Fibroblast of lung (primary cell): Measurements from ENCODE around the gene GIGYF1. TPM values are rescaled to one million over a fixed set of nuclear protein-coding genes. Genes with fewer than 3 reads are reported as not detected.
"Not testable (repeated sequence)": the region's sequence is repeated elsewhere in the genome, so short reads cannot be mapped to it uniquely, and the experiment has no call there.

ENCODE experiments used
- DNase-seq, 2 donors: peaks; one replicate each; pipeline versions ENCODE4 v3.0.0 to v3.0.0-alpha.2; 2010; ENCODE audit warnings: low read depth in 2 of 2
- H2AFZ ChIP-seq: 2 replicates; pipeline ENCODE4 v1.5.1; 2012; ENCODE audit warnings: low read length, control low read depth, inconsistent platforms
- H3K27ac ChIP-seq: 2 replicates; pipeline ENCODE4 v1.5.1; 2011; ENCODE audit warnings: low read length, control low read depth; ENCODE audit not compliant: insufficient read depth
- H3K27me3 ChIP-seq: 2 replicates; pipeline ENCODE4 v1.5.1; 2011; ENCODE audit warnings: mild to moderate bottlenecking, low read length; ENCODE audit not compliant: control insufficient read depth, insufficient read depth
- H3K36me3 ChIP-seq: 2 replicates; pipeline ENCODE4 v1.5.1; 2011; ENCODE audit warnings: low read length; ENCODE audit not compliant: control insufficient read depth, insufficient read depth
- H3K4me1 ChIP-seq: 2 replicates; pipeline ENCODE4 v1.5.1; 2011; ENCODE audit warnings: low read length; ENCODE audit not compliant: control insufficient read depth, insufficient read depth; ENCODE audit errors: extremely low read depth
- H3K4me2 ChIP-seq: 2 replicates; pipeline ENCODE4 v1.5.1; 2011; ENCODE audit warnings: low read length, control low read depth; ENCODE audit not compliant: insufficient read depth; ENCODE audit errors: extremely low read depth
- H3K4me3 ChIP-seq, 4 experiments: fragments of 200-600 bp in 1 of 4; sonication (generic) in 1 of 4; replicated peaks in 1 of 4; 2 replicates each; pipeline ENCODE4 v1.5.1; 2011 to 2016; ENCODE audit warnings: low read length in 4 of 4, low read depth in 3 of 4, mild to moderate bottlenecking in 3 of 4, control low read depth in 2 of 4, inconsistent platforms in 1 of 4, mixed read lengths in 1 of 4; ENCODE audit not compliant: insufficient read depth in 1 of 4; ENCODE audit errors: control extremely low read depth in 1 of 4
- H3K79me2 ChIP-seq: 2 replicates; pipeline ENCODE4 v1.5.1; 2012; ENCODE audit warnings: mild to moderate bottlenecking, low read length, inconsistent platforms; ENCODE audit not compliant: control insufficient read depth, insufficient read depth
- H3K9ac ChIP-seq: 2 replicates; pipeline ENCODE4 v1.5.1; 2011; ENCODE audit warnings: mild to moderate bottlenecking, low read length, control low read depth; ENCODE audit not compliant: insufficient read depth
- H3K9me3 ChIP-seq: 2 replicates; pipeline ENCODE4 v1.5.1; 2012; ENCODE audit warnings: low read depth, low read length; ENCODE audit not compliant: control insufficient read depth, insufficient read depth
- H4K20me1 ChIP-seq: 2 replicates; pipeline ENCODE4 v1.5.1; 2011; ENCODE audit warnings: low read length; ENCODE audit not compliant: control insufficient read depth, insufficient read depth; ENCODE audit errors: extremely low read depth
- CTCF ChIP-seq, 2 donors: IDR thresholded peaks in 1 of 2; conservative IDR thresholded peaks in 1 of 2; 1 replicate in 1 of 2; 2 replicates in 1 of 2; pipeline ENCODE4 v1.5.1; 2011 to 2012; ENCODE audit warnings: low read length in 2 of 2, control low read depth in 1 of 2, inconsistent platforms in 1 of 2, low read depth in 1 of 2, mild to moderate bottlenecking in 1 of 2
- EZH2 ChIP-seq: IDR thresholded peaks from 2 replicates; pipeline ENCODE4 v1.5.1; 2012; ENCODE audit warnings: low read length, control low read depth, mild to moderate bottlenecking; ENCODE audit errors: missing control alignments
- polyA plus RNA-seq, 2 donors: library from polyadenylated mRNA; depleted of rRNA in 1 of 2; stranded (reverse) in 1 of 2; unstranded in 1 of 2; fragments of >200 nt; gene quantifications; 2 replicates each; pipeline ENCODE4 v1.2.1, GENCODE V29; 2011 to 2012; ENCODE audit warnings: missing spikeins in 1 of 2
- total RNA-seq: library from RNA; depleted of rRNA; stranded (reverse); fragments of >200 nt; gene quantifications from 2 replicates; pipeline ENCODE4 v1.2.1, GENCODE V29; 2014

The GIGYF1 gene
- total and polyA plus RNA-seq, 2 donors (not counting 1 experiment from before 2014, with no cell fraction given) = 3.8 to 15.9 TPM

GRCh38 chr7:100728196-100728595 is 34.1 kb upstream of the GIGYF1 start:
- TF ChIP-seq EZH2 = no peak
- no peaks in the 10 kb centered on the region for H4K20me1 ChIP-seq
- no peak for DNase-seq
- H3K4me3 ChIP-seq = no peak overlapping the region
- no peak overlapping the region for H3K9ac ChIP-seq
- no peaks in the 10 kb centered on the region for H3K79me2 ChIP-seq
- H3K27me3 ChIP-seq = peaks cover 12% of the 10 kb centered on the region
- H3K4me1 ChIP-seq = peaks cover 4% of the 10 kb centered on the region
- no peak overlapping the region for H2AFZ ChIP-seq
- H3K9me3 ChIP-seq = no peaks in the 10 kb centered on the region
- H3K4me2 ChIP-seq = no peak overlapping the region
- H3K27ac ChIP-seq = no peak overlapping the region
- no peaks in the 10 kb centered on the region for H3K36me3 ChIP-seq

DNA sequence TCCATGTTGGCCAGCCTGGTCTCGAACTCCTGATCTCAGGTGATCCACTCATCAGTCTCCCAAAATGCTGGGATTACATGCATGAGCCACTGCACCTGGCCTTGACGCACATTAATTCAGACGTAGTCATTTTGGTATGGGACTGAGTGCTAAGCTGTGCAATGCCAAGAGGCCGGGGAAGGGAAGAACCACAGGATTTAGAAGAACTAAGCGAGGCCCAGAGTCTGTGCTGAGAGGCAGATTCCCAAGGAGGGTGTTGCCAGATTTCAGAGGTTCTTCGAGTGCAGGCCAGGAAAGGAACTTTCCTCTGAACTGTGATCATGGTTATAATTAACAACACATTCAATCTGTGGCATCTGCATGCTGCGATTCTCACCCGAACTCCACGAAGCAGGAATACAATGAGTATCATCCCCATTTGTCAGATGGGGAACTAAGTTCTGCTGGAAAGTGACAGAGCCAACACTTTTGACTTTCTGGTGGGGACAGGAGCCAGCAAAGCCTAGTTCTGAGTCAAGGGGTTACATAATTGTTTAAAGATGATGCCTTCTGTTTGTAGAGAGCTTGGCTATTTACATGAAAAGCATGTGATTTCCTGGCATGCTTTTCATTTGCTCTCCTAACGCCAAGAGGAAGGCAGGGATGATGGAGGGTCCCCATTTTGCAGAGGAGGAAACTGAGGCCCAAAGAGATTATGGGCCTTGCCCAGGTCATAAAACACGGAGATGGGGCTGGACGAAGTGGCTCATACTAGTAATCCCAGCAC is 33.1 kb upstream of the GIGYF1 start:
- H3K4me2 ChIP-seq = peak overlapping the region; percentile 33
- H3K27me3 ChIP-seq = peaks cover 21% of the 10 kb centered on the region
- no peak for TF ChIP-seq EZH2
- no peak for TF ChIP-seq CTCF (conservative IDR thresholded peaks at IDR 0.05 in 1 of 2, IDR thresholded peaks at IDR 0.05 in 1 of 2; ENCODE audit: low read depth in 1 of 2, low read length in 2 of 2)
- no peaks in the 10 kb centered on the region for H3K9me3 ChIP-seq
- H3K36me3 ChIP-seq = no peaks in the 10 kb centered on the region
- no peaks in the 10 kb centered on the region for H3K79me2 ChIP-seq
- peak; percentile 75 to 97 for DNase-seq
- H3K27ac ChIP-seq = peak overlapping the region; percentile 61
- no peak overlapping the region for H3K9ac ChIP-seq
- H4K20me1 ChIP-seq = no peaks in the 10 kb centered on the region
- no peak overlapping the region for H2AFZ ChIP-seq
- H3K4me1 ChIP-seq = peaks cover 4% of the 10 kb centered on the region
- H3K4me3 ChIP-seq = no peak overlapping the region

DNA sequence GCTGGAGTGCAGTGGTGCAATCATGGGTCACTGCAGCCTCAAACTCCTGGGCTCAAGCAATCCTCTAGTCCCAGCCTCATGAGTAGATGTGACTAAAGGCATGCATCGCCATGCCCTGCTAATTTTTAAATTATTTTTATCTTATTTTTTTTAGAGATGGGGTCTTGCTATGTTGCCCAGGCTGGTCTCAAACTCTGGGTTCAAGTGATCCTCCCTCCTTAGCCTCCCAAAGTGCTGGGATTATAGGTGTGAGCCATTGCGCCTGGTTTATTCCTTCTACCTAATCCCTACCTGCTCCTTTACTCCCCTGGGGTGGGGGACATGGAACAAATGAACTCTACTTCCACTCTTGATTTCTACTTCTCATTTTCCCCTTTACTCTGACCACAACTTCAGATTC is 30.3 kb upstream of the GIGYF1 start:
- not testable (repeated sequence) for DNase-seq

GRCh38 chr7:100723732-100724275 is 29.8 kb upstream of the GIGYF1 start:
- no peak overlapping the region for H3K4me3 ChIP-seq
- no peaks in the 10 kb centered on the region for H3K79me2 ChIP-seq
- no peak overlapping the region for H2AFZ ChIP-seq
- H3K9ac ChIP-seq = no peak overlapping the region
- no peak overlapping the region for H3K27ac ChIP-seq
- peaks cover 46% of the 10 kb centered on the region for H3K27me3 ChIP-seq
- H4K20me1 ChIP-seq = no peaks in the 10 kb centered on the region
- H3K36me3 ChIP-seq = no peaks in the 10 kb centered on the region
- TF ChIP-seq EZH2 (no peak), CTCF (conservative IDR thresholded peaks at IDR 0.05 in 1 of 2, IDR thresholded peaks at IDR 0.05 in 1 of 2; ENCODE audit: low read depth in 1 of 2, low read length in 2 of 2) (no peak)
- H3K9me3 ChIP-seq = no peaks in the 10 kb centered on the region
- peaks cover 4% of the 10 kb centered on the region for H3K4me1 ChIP-seq
- DNase-seq = no peak
- no peak overlapping the region for H3K4me2 ChIP-seq

More for the DNA sequence above, 30.3 kb upstream of the GIGYF1 start:
- H3K27me3 ChIP-seq = peaks cover 46% of the 10 kb centered on the region
- not testable (repeated sequence) for H3K4me3 ChIP-seq, H3K79me2 ChIP-seq, H3K9me3 ChIP-seq, H3K4me2 ChIP-seq, H2AFZ ChIP-seq, H3K36me3 ChIP-seq, H3K27ac ChIP-seq, H3K4me1 ChIP-seq, H3K9ac ChIP-seq, H4K20me1 ChIP-seq
